Trophoblast cell (in vitro differentiated cells and primary cell): ENCODE measurements around the gene LGALS1.
A peak's percentile ranks its signal among the peaks of the same experiment; 100 is the strongest.

Experiments
- DNase-seq, 2 donors: peaks; one replicate each; pipeline ENCODE4 v3.0.0-alpha.2; 2016
- H2AFZ ChIP-seq: 2 replicates; pipeline ENCODE4 v1.6.1; 2013; ENCODE audit warnings: low read length, moderate library complexity, mild to moderate bottlenecking; ENCODE audit not compliant: insufficient read depth, poor library complexity
- H2AK5ac ChIP-seq: 2 replicates; pipeline ENCODE4 v1.6.1; 2013; ENCODE audit warnings: mild to moderate bottlenecking, low read length
- H2BK120ac ChIP-seq: 2 replicates; pipeline ENCODE4 v1.6.1; 2013; ENCODE audit warnings: low read length, mild to moderate bottlenecking, moderate library complexity; ENCODE audit not compliant: insufficient read depth, poor library complexity
- H2BK12ac ChIP-seq: 2 replicates; pipeline ENCODE4 v1.6.1; 2013; ENCODE audit warnings: mild to moderate bottlenecking, low read length, moderate library complexity
- H2BK5ac ChIP-seq: 2 replicates; pipeline ENCODE4 v1.6.1; 2013; ENCODE audit warnings: low read length, low read depth, moderate library complexity, mild to moderate bottlenecking; ENCODE audit not compliant: poor library complexity
- H3K14ac ChIP-seq: 2 replicates; pipeline ENCODE4 v1.6.1; 2013; ENCODE audit warnings: mild to moderate bottlenecking, low read length
- H3K18ac ChIP-seq: 2 replicates; pipeline ENCODE4 v1.6.1; 2013; ENCODE audit warnings: mild to moderate bottlenecking, low read length
- H3K23ac ChIP-seq: 2 replicates; pipeline ENCODE4 v1.6.1; 2013; ENCODE audit warnings: low read length
- H3K27ac ChIP-seq: 2 replicates; pipeline ENCODE4 v1.5.1; 2013; ENCODE audit warnings: low read depth, mild to moderate bottlenecking, inconsistent platforms, low read length, moderate library complexity
- H3K27me3 ChIP-seq: 2 replicates; pipeline ENCODE4 v1.6.1; 2013; ENCODE audit warnings: inconsistent platforms, mild to moderate bottlenecking, low read length, moderate library complexity; ENCODE audit not compliant: insufficient read depth
- H3K36me3 ChIP-seq, 2 experiments: 1 replicate in 1 of 2; 2 replicates in 1 of 2; pipeline ENCODE4 v1.6.1; 2013; ENCODE audit warnings: low read length in 2 of 2, mild to moderate bottlenecking in 2 of 2, moderate library complexity in 1 of 2; ENCODE audit not compliant: insufficient read depth in 2 of 2, control insufficient read depth in 1 of 2
- H3K4ac ChIP-seq: 2 replicates; pipeline ENCODE4 v1.6.1; 2013; ENCODE audit warnings: low read depth, mild to moderate bottlenecking, low read length, moderate library complexity
- H3K4me1 ChIP-seq, 2 experiments: 1 replicate in 1 of 2; 2 replicates in 1 of 2; pipeline ENCODE4 v1.6.1; 2013; ENCODE audit warnings: low read length in 2 of 2, mild to moderate bottlenecking in 2 of 2, moderate library complexity in 1 of 2; ENCODE audit not compliant: insufficient read depth in 2 of 2, control insufficient read depth in 1 of 2
- H3K4me2 ChIP-seq: 2 replicates; pipeline ENCODE4 v1.6.1; 2013; ENCODE audit warnings: inconsistent platforms, mild to moderate bottlenecking, low read length, moderate library complexity
- H3K4me3 ChIP-seq: 2 replicates; pipeline ENCODE4 v1.5.1; 2013; ENCODE audit warnings: mild to moderate bottlenecking, low read depth, low read length, inconsistent platforms
- H3K79me1 ChIP-seq: one replicate; pipeline ENCODE4 v1.6.1; 2013; ENCODE audit warnings: low read length
- H3K79me2 ChIP-seq: 2 replicates; pipeline ENCODE4 v1.6.1; 2013; ENCODE audit warnings: low read length, mild to moderate bottlenecking; ENCODE audit not compliant: control insufficient read depth, insufficient read depth, poor library complexity
- H3K9ac ChIP-seq: 2 replicates; pipeline ENCODE4 v1.6.1; 2013; ENCODE audit warnings: mild to moderate bottlenecking, low read length
- H3K9me3 ChIP-seq: 2 replicates; pipeline ENCODE4 v1.6.1; 2013; ENCODE audit warnings: low read depth, mild to moderate bottlenecking, control low read depth, inconsistent platforms, low read length; ENCODE audit not compliant: insufficient read depth
- H4K12ac ChIP-seq: 2 replicates; pipeline ENCODE4 v1.6.1; 2013; ENCODE audit warnings: low read depth, mild to moderate bottlenecking, low read length, moderate library complexity
- H4K8ac ChIP-seq: 2 replicates; pipeline ENCODE4 v1.6.1; 2013; ENCODE audit warnings: low read depth, mild to moderate bottlenecking, low read length, moderate library complexity
- H4K91ac ChIP-seq: one replicate; pipeline ENCODE4 v1.6.1; 2013; ENCODE audit warnings: low read depth, mild to moderate bottlenecking, low read length, moderate library complexity
- WGBS: extraction: QIAGEN DNeasy Blood & Tissue Kit; methylation state at CpG from one replicate; pipeline ENCODE4 v1.1.7; 2013; ENCODE audit warnings: missing lambda C conversion rate; ENCODE audit not compliant: insufficient read length, insufficient coverage; ENCODE audit errors: extremely low coverage; 5-methylcytosine and 5-hydroxymethylcytosine counted together

The LGALS1 gene

DNA sequence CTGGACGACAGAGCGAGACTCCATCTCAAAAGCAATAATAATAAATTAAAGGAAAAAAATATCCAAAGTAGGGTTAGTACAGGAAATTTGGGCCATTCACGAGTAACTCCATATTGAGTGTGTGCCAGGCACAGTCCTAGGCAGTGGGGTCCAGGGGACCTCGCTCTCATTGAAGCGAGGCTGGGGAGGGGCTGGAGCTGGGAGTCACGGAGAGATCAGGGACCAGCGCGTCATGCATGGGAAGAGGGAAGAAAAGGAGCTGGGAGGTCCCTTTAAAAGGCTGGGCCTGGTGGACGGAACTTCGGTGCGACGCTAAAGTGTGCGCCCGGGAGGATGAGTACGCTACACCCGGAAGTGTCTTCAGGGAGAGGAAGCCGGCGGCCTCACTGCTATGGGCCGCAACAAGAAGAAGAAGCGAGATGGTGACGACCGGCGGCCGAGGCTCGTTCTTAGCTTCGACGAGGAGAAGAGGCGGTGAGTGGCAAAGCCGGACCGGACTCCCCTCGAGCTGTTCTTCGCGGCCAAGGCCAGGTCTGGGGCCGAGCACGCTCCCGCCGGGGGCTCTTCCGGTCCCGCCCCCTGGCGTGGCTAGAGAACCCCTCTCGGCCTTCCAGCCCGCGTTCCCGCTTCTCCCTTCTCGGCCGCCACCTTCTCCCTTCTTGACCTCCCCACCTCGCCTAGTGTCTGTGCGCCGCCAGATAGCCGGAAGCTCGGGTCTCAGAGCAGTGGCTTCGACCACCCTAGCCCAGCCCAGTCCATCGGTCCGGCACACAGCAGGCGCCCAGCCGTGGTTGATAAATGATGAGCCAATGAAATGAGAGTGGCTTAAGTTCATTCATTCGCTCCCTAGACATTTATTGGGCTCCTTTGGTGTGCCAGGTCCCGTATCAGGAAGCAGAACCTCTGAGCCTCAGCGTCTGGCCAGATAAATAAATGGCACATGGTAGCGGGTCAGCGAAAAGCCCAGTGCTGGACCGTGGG lies 10.9 kb downstream of the LGALS1 start, which contains the start of gene NOL12:
TSS of gene NOL12 (plus strand) at position 342 of the 981 bp plus-strand sequence. CDS start at position 392, 50 bp downstream.
- H3K14ac ChIP-seq = peak within 1 kb of the TSS; percentile 93
- peak within 1 kb of the TSS; percentile 87 for H3K18ac ChIP-seq
- DNase-seq = peak; percentile 82 to 92
- peaks cover 5% of the 10 kb centered on the region for H3K79me2 ChIP-seq
- peak within 1 kb of the TSS; percentile 22 for H2AK5ac ChIP-seq
- H4K12ac ChIP-seq = peak within 1 kb of the TSS; percentile 47
- H3K4me2 ChIP-seq = peak within 1 kb of the TSS; percentile 62
- no CpG with 5 or more reads among the region's 62 CpGs for WGBS
- H3K79me1 ChIP-seq = peaks cover 8% of the 10 kb centered on the region
- peak within 1 kb of the TSS; percentile 30 for H3K27ac ChIP-seq
- peaks cover 23 to 24% of the 10 kb centered on the region in 2 experiments for H3K36me3 ChIP-seq
- H3K4me1 ChIP-seq = peaks cover 0 to 3% of the 10 kb centered on the region in 2 experiments
- no peaks in the 10 kb centered on the region for H3K9me3 ChIP-seq
- H3K27me3 ChIP-seq = no peaks in the 10 kb centered on the region
- no peak within 1 kb of the TSS for H2BK12ac ChIP-seq
- H3K9ac ChIP-seq = peak within 1 kb of the TSS; percentile 35
- no peak within 1 kb of the TSS for H3K23ac ChIP-seq
- H4K91ac ChIP-seq = peak within 1 kb of the TSS; percentile 62
- peak within 1 kb of the TSS; percentile 99 for H4K8ac ChIP-seq
- H2BK5ac ChIP-seq = peak within 1 kb of the TSS; percentile 70
- H2BK120ac ChIP-seq = peak within 1 kb of the TSS; percentile 75
- H2AFZ ChIP-seq = peak within 1 kb of the TSS; percentile 97
- H3K4me3 ChIP-seq = peak within 1 kb of the TSS; percentile 87
- H3K4ac ChIP-seq = peak within 1 kb of the TSS; percentile 18

DNA sequence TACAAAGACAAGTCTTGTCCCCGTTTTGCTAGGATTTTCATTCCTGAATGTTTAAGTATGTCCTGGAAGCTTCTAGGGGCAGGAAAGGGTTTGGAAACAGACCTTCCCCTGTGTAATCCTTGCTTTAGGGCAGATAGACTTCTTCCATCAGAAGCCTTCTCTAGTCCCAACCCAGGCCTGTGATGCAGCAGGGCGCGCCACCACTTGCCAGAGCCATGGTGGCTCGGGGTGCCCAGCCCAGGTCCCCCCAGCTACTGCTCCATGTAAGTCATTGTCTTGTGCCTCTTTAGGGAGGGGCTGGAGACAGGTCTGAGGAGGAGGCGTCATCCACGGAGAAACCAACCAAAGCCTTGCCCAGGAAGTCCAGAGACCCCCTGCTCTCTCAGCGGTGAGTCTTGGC lies 15.0 kb downstream of the LGALS1 start:
- Histone ChIP-seq H3K18ac (no peak overlapping the region), H3K4me2 (no peak overlapping the region), H3K9me3 (no peaks in the 10 kb centered on the region), H2AFZ (no peak overlapping the region), H3K36me3 (peaks cover 39 to 43% of the 10 kb centered on the region in 2 experiments), H2BK5ac (no peak overlapping the region), H3K9ac (no peak overlapping the region), H3K27me3 (no peaks in the 10 kb centered on the region), H3K27ac (no peak overlapping the region), H3K14ac (no peak overlapping the region), H3K4me3 (peak overlapping the region; percentile 41), H2BK120ac (no peak overlapping the region), H2AK5ac (no peak overlapping the region), H3K79me2 (peaks cover 5% of the 10 kb centered on the region), H3K4me1 (peaks cover 0 to 3% of the 10 kb centered on the region in 2 experiments), H3K79me1 (peaks cover 8% of the 10 kb centered on the region), H4K12ac (no peak overlapping the region), H2BK12ac (no peak overlapping the region), H3K4ac (no peak overlapping the region), H4K91ac (no peak overlapping the region), H3K23ac (no peak overlapping the region), H4K8ac (no peak overlapping the region)
- no peak for DNase-seq
- no CpG with 5 or more reads among the region's 7 CpGs for WGBS

DNA sequence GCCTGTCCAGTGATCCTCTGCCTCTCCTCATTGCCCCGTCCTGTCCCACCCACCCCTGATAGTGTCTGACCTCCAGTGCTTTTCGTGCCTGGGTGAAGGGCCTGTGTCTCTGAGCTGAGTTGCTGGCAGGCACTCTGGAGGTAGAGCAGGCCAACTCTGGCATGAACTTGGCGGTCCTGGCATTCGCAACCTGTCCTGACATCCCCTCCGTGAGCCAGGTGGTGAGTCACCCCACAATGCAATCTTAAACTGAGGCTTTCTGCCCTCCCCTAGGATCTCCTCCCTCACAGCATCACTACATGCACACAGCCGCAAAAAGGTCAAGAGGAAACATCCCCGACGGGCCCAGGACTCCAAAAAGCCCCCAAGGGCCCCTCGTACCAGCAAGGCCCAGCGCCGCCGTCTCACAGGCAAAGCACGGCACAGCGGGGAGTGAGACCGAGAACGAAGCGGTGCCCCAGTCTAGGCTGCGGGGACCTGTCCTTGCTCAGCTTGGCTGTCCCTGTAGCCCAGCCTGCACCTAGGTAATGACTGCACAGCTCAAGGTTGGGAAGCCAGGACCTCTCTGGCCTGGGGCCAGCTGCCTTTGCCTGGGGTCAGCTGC lies 15.6 kb downstream of the LGALS1 start:
- no peak overlapping the region for H4K12ac ChIP-seq
- H3K27ac ChIP-seq = no peak overlapping the region
- no peak overlapping the region for H4K8ac ChIP-seq
- no peak overlapping the region for H3K4me2 ChIP-seq
- H2AK5ac ChIP-seq = no peak overlapping the region
- no CpG with 5 or more reads among the region's 18 CpGs for WGBS
- no peak overlapping the region for H3K4me3 ChIP-seq
- H3K9ac ChIP-seq = no peak overlapping the region
- no peak overlapping the region for H4K91ac ChIP-seq
- peaks cover 0 to 3% of the 10 kb centered on the region in 2 experiments for H3K4me1 ChIP-seq
- no peak overlapping the region for H2BK12ac ChIP-seq
- DNase-seq = no peak
- H3K79me2 ChIP-seq = peaks cover 5% of the 10 kb centered on the region
- H2AFZ ChIP-seq = no peak overlapping the region
- H3K36me3 ChIP-seq = peaks cover 39 to 43% of the 10 kb centered on the region in 2 experiments
- H3K4ac ChIP-seq = no peak overlapping the region
- no peaks in the 10 kb centered on the region for H3K9me3 ChIP-seq
- no peak overlapping the region for H2BK5ac ChIP-seq
- no peak overlapping the region for H2BK120ac ChIP-seq
- no peak overlapping the region for H3K14ac ChIP-seq
- peaks cover 6% of the 10 kb centered on the region for H3K79me1 ChIP-seq
- no peaks in the 10 kb centered on the region for H3K27me3 ChIP-seq
- H3K23ac ChIP-seq = no peak overlapping the region
- H3K18ac ChIP-seq = no peak overlapping the region

DNA sequence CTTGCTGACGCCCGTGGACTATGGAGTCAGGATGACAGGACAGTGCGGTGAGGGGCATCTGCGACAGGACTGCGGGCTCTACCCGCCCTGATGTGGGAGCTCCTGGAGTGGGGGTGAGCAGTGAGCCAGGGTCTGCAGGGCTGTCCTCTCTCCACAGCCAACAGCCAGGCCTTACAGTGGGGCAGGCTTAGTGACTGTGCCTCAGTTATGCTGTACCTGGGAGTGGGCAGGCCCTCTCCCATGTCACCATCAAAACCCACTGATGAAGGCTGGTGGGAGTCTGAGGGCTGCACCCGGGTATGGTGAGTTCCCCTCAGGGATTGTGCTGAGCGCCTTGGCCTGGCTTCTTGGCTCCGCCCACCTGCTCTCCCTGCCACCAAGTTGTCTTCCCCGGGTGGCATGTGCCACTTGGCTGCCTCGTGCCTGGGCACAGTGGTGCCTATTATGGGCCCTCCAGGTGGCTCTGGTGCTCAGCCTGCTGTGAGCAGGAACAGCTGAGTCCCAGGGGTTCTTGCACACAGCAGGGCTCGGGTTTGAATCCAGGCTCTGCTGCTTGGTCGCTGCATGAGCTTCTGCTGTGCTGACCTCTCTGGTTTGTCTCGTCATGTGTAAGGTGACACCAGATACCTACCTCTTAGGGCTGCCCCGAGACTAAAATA lies 17.3 kb downstream of the LGALS1 start:
- H2BK120ac ChIP-seq = no peak overlapping the region
- no peak overlapping the region for H3K9ac ChIP-seq
- no peak overlapping the region for H3K23ac ChIP-seq
- H3K79me2 ChIP-seq = no peaks in the 10 kb centered on the region
- H4K8ac ChIP-seq = no peak overlapping the region
- H2AFZ ChIP-seq = no peak overlapping the region
- no peak overlapping the region for H2BK5ac ChIP-seq
- H3K4ac ChIP-seq = no peak overlapping the region
- H4K91ac ChIP-seq = no peak overlapping the region
- no peak overlapping the region for H3K27ac ChIP-seq
- peaks cover 39 to 43% of the 10 kb centered on the region in 2 experiments for H3K36me3 ChIP-seq
- H3K9me3 ChIP-seq = no peaks in the 10 kb centered on the region
- no peak overlapping the region for H3K18ac ChIP-seq
- no peak overlapping the region for H2BK12ac ChIP-seq
- WGBS = no CpG with 5 or more reads among the region's 15 CpGs
- H3K4me2 ChIP-seq = no peak overlapping the region
- H3K14ac ChIP-seq = no peak overlapping the region
- H3K79me1 ChIP-seq = no peaks in the 10 kb centered on the region
- H4K12ac ChIP-seq = no peak overlapping the region
- DNase-seq = no peak
- H3K27me3 ChIP-seq = no peaks in the 10 kb centered on the region
- no peak overlapping the region for H2AK5ac ChIP-seq
- H3K4me1 ChIP-seq = peaks cover 6 to 7% of the 10 kb centered on the region in 2 experiments
- H3K4me3 ChIP-seq = no peak overlapping the region
